HCEC 1CT (cell line): ENCODE results near the gene HADH.
"Not testable (repeated sequence)": the region's sequence is repeated elsewhere in the genome, so short reads cannot be mapped to it uniquely, and the experiment has no call there.

Experiments
- DNase-seq: peaks from one replicate; pipeline ENCODE4 v3.0.0-alpha.2; 2017

HADH gene

GRCh38 chr4:107996949-107997788 is 7.5 kb downstream of the HADH start:
- DNase-seq: peak; percentile 57

GRCh38 chr4:107997794-107998193 is 8.1 kb downstream of the HADH start:
- no peak for DNase-seq

GRCh38 chr4:107999932-108000539 is 10.3 kb downstream of the HADH start:
- no peak for DNase-seq

- no peak for DNase-seq
These were observed 11.9 kb downstream of the HADH start for GRCh38 chr4:108001540-108002135.

GRCh38 chr4:108003982-108004515 is 14.4 kb downstream of the HADH start:
- no peak for DNase-seq

- no peak for DNase-seq
These were observed 15.0 kb downstream of the HADH start for GRCh38 chr4:108004646-108005045.

- DNase-seq: no peak
These were observed 16.1 kb downstream of the HADH start for GRCh38 chr4:108005807-108006206.

- DNase-seq: no peak
These were observed 16.7 kb downstream of the HADH start for GRCh38 chr4:108006361-108006760.

GRCh38 chr4:108007984-108008383 is 18.3 kb downstream of the HADH start:
- no peak for DNase-seq

- peak; percentile 72 for DNase-seq
These were observed 19.0 kb downstream of the HADH start for GRCh38 chr4:108008721-108009120.

GRCh38 chr4:108010167-108010566 is 20.5 kb downstream of the HADH start:
- DNase-seq: peak; percentile 74

- DNase-seq: not testable (repeated sequence)
These were observed 22.7 kb downstream of the HADH start for GRCh38 chr4:108012382-108012781.

GRCh38 chr4:108013327-108013726 is 23.6 kb downstream of the HADH start:
- DNase-seq: no peak

- DNase-seq: no peak
These were observed 24.3 kb downstream of the HADH start for GRCh38 chr4:108013955-108014354.

GRCh38 chr4:108018040-108018883 is 28.6 kb downstream of the HADH start:
- peak; percentile 28 for DNase-seq

GRCh38 chr4:108018884-108019187 is 29.1 kb downstream of the HADH start:
- no peak for DNase-seq

GRCh38 chr4:108024085-108024877 is 34.6 kb downstream of the HADH start:
- DNase-seq: no peak

GRCh38 chr4:108024878-108025165 is 35.1 kb downstream of the HADH start:
- DNase-seq: no peak

GRCh38 chr4:108029016-108029720 is 39.5 kb downstream of the HADH start:
- DNase-seq: no peak

GRCh38 chr4:108029731-108030130 is 40.0 kb downstream of the HADH start:
- DNase-seq: peak; percentile 14

GRCh38 chr4:108030332-108030731 is 40.6 kb downstream of the HADH start:
- peak; percentile 49 for DNase-seq
